Middle frontal gyrus (tissue), 1 donor: ENCODE data around the gene WDR7.

Experiments used
- DNase-seq: peaks from one replicate; pipeline ENCODE4 v3.0.0-alpha.2; 2015; ENCODE audit warnings: low spot score; ENCODE audit errors: extremely low spot score

The WDR7 gene

DNA sequence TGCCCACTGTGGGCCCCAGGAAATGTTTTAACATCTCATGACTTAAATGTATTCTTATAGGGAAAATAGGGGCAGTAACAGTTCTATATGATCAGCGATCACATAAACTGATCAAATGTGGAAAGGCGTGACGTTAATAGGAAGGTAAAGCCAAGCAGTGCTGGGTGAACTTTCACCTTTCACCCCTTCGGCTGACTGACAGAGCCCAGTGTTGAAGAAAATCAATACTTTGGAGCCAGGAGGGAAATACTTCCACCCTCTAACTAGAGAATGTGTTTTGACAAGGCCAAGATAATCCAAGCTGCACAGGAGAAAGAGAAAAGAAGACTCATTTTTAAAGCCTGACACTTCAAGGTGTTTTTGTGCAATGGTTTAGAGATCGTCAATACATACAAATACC, 379.3 kb downstream of the WDR7 start:
- no peak for DNase-seq

DNA sequence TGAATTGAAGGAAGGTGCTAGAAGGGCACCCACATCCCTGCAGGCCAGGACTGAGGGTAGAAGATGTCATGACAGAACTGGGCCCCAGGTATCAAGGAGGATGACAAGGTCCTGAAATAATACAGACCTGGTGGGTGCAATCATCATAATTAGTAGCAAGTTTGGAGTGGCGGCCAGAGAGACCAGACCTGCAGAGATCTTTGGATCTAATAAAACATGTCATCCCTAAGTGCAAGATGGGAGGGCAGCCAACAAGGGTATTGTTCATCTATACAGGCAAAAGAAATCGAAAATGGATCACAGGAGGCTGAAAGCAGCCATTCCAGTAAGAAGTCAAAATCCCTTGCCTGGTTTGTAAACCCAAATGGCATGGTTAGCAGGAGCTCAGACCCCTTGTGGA, 384.4 kb downstream of the WDR7 start:
- no peak for DNase-seq

GRCh38 chr18:57038395-57038794, 387.2 kb downstream of the WDR7 start:
- no peak for DNase-seq

DNA sequence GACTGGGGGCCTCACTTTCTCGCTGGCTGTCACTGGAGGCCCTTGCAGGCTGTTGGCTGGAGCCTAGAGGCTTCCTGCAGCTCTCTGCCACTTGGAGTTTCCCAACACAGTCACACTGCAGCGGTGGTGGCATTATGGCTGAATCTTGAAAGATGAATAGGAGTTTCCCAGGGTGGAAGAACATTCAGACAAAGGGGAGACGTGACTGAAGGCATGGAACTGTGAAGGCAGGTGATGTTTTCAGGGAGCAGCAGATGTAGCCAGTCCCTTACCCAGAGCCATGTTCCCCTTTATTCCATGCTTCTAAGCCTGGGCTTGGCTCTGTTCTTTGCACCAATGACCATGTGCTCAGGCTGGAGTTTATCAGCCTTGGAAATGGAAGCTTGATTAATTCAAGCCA, 389.0 kb downstream of the WDR7 start:
- no peak for DNase-seq

DNA sequence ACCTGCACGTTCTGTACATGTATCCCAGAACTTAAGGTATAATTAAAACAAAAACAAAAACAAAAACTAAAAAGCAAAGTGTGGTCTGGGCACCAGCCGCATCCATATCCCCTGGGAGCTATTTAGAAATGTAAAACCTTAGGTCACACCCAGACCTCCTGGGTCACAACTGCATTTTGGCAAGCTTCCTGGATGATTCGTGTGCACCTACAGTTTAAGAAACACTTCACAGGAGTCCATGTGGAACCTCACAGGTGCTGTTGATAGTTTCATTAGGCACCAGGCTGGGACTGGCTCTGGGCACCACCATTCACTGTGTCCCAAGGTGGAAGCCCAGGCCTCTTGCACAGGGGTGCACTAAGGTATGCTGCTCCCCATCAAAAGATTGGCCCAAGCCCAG, 392.1 kb downstream of the WDR7 start:
- no peak for DNase-seq

DNA sequence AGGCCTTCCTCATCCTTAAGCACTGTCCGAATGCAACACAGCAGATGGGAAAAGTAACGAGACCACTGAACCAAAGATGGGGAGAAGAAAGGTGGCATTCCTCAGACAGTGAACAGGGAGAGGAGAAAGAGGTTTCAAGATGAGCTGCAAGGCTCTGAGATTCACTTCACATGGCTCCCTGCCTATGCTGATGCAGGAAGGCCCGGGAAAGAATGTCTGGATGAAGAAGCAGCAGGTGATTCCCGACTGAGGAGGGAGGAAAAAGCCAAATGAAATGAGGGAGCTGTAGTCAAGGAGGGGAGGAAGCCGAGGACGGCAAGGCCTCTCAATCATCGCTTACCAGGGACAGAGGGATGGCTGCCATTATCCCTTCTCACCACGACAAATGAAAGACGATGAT, 397.2 kb downstream of the WDR7 start:
- no peak for DNase-seq

DNA sequence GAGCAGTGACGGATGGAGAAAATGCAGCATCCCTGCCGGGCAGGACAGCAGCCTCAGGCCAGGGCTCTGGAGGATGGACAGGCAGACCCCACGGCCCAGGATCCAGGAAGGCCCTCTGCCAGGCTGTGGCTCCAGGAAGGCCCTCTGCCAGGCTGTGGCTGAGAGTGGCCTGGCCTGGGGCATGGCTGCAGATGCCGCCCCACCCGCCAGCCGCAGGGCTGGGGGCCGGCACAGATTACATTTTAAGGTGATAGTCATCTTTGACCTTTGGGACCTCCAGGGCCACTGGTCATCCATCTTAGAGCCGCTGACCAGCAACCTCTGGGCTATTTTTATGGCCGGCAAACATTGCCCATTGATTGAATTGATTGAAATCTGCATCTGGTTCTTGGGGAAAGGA, 397.7 kb downstream of the WDR7 start:
- no peak for DNase-seq

GRCh38 chr18:57050310-57050949, 399.3 kb downstream of the WDR7 start:
- no peak for DNase-seq

- no peak for DNase-seq
Measured at GRCh38 chr18:57051021-57051656, 400.0 kb downstream of the WDR7 start.

DNA sequence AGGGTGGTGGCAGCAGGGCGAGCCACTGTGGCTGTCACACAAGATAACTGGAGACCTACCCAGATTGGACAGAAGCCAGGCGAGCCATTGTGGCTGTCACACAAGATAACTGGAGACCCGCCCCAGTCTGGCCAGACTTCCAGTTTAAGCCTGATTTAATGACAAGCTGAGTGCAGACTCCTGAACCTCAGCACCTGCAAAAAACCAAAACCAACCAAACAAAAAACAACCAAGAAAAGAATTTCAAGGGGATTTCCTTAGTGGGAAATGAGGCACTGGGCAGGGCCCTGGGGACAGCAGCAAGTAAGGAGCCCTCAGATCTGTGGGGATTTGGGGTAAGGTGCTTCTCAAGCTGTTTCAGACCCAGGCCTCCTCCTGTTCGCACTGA, 400.5 kb downstream of the WDR7 start:
- DNase-seq = no peak

DNA sequence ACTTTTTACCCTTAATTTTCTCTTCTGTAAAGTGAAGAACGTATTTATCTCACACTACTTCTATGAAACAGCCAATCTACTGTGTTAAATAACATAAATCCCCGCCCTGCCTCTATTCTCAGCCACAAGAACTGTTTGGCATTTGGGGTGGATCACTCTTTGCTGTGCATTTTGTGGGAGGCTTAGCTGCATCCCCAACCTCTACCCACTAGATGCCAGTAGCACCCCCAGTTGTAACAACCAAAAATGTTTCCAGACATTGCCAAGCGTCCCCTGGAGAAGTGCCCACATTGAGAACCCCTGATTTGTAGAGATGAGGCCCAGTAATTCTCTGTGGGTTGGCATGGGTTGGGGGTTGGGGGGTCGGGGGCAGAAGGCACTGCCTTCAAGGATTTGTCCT, 401.0 kb downstream of the WDR7 start:
- no peak for DNase-seq

DNA sequence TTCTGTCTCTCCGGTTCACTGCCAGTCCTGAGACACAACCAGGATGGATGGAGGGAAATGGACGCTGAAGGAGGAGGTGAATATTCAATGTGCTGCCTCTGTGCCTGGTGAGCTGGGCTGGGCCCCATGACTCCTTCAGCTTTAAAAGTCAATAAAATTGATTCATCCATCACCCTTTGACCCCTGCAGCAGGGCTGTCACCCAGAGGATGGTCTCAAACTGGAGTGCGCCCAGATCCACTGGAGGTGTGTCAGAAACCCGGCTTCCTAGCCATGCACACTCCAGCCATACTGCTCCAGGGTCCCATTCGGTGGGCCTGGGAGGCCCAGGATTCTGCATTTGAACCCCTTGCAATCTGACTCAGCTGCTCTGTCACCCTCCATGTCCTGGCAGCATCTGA, 401.6 kb downstream of the WDR7 start:
- no peak for DNase-seq

DNA sequence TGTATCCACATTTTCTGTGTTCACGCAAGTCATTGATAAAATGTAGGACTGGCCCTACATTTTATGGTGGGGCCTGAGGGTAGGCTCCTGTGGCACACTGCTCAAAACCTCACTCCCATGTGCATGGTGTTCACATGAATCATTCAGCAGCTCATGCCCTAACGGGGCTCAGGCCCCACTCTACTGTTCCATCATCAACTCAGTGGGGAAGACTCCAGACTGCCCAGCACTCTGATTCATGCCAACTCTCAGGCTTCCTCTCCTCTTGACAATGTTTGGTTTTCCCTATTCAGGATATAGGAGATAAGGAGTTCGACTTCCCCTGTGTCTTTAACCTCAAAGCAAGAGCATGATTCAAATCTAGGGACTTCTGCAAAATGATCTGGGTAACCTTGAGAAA, 403.7 kb downstream of the WDR7 start:
- no peak for DNase-seq

- DNase-seq = no peak
Measured at GRCh38 chr18:57057890-57058289, 406.7 kb downstream of the WDR7 start.

DNA sequence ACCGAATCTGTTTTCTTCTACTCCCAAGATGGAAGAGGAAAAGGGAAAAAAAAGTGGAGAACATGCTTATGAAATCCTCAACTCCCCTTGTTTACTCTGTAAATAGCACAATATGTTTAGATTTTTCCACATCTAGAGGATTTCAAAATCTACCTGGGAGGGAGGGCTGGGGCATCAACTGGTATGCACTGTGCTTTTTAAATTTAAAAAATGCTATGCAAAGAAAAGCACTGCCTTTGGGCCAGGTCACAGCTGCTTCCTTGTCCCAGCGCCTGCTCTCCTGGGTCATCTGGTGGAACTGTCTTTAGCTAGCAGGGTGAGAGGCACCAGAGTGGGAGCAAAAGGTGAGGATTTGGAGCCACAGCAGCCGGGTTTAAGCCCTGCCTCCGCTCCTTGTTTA, 407.6 kb downstream of the WDR7 start:
- DNase-seq = no peak

DNA sequence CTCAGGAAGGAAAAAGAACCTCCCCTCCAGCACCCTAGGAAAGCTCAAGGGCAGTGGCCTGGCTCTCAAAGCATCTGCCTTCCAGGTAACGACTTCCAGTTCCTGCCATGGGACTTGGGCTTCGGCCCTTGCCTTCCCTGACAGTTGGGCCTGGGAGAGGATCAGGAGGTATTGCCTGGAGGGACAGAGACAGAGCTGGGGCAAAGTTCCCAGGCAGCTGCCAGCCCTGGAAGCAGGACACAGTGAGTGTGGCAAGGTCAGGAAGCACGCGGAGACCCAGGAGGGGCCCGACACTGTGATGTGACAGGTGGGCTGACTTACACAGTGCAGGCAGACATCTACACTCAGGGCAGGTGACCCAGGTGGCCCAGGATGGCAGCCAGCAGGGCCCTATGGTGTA, 408.2 kb downstream of the WDR7 start:
- no peak for DNase-seq

DNA sequence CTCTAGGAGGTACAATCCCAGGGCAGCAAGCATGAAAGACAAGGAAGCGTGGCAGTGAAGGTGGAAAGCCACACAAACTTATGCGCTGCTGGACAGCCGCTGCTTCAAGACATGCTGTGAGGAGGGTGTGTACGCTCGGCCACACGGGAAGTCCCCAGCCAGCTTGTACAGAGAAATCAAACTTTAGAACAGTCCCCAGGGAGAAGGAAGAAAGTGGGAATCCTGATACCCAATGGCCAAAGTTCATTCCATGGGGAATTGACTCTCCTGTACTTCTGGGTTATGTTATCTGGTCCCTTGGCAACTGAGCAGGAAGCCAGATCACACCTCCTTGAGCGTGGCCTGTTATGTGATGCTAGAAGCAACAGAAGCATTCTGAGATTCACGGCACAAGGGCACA, 409.7 kb downstream of the WDR7 start:
- no peak for DNase-seq

DNA sequence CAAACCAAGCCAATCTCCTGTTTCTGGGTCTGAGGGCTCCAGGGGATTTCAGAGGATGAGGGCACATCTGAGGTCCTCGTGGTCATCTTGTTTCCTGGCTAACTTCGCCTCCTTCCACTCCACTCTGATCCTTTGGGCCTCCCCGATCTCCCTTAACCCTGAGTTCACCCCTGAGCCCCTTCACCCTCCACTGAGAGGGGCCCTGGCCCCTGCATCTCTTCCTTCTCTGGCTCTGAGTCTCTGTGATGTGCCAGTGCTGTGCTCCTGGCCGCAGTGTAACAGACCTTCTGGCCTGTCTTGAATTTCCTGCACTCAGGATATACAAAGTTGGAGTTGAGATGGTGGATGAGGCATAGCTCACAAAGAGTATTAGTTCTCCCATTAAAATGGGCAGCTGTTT, 411.0 kb downstream of the WDR7 start:
- no peak for DNase-seq

DNA sequence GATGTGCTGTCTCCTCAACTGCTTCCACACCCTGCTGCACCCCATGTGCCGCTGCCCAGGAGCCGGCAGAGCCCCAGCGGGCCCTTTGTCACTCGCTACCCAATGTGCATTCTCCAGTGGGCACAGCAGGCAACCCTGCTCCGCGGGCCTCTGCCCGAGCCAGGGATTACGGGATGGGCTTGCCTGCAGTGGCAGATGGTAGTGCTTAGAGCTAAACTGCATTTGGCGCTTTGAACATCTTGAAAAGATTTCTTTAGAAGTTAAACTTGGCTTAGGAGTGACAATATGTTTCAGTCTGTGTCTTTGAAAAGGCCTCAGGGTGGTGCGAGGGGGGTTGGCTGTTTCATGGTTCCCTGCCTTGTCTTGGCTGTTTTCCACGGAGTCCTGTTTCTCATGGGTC, 411.7 kb downstream of the WDR7 start:
- DNase-seq = no peak

GRCh38 chr18:57063601-57064103, 412.5 kb downstream of the WDR7 start:
- no peak for DNase-seq

GRCh38 chr18:57073501-57074187, 422.5 kb downstream of the WDR7 start:
- no peak for DNase-seq

DNA sequence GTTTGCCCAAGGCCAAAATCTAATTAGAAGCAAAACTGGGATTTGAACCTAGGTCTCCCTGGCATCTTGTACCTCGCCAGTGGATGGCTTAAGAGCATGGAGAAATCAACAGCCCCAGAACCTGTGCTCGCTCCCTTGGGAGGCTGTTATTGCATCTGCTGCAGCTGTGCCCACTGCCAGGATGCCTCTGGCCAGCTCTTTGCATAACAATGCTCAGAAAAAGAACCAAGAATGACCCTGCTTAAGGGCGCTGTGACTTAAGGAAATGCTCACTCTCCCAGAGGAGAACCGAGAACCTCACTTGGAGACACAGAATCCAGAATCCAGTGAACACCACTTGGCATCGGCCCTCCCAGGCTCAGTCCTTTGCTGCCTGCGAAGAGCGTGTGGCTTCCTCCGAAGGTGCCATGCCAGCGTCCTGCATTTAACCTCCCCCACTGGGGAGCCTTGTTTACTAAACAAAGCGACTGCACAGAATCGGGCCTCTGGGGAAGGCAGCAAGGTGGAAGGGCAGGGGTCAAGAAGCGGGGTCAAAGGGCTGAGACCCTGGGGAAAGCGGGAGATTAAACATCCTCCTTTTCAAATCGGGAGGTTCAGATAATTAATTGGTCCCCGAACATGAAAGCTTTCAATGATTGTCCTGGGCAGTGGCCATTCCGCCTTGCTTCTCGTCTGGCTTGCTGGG, 424.7 kb downstream of the WDR7 start:
- DNase-seq = no peak
